ENCODE data around the gene RALGAPA2.

Gene RALGAPA2

DNA sequence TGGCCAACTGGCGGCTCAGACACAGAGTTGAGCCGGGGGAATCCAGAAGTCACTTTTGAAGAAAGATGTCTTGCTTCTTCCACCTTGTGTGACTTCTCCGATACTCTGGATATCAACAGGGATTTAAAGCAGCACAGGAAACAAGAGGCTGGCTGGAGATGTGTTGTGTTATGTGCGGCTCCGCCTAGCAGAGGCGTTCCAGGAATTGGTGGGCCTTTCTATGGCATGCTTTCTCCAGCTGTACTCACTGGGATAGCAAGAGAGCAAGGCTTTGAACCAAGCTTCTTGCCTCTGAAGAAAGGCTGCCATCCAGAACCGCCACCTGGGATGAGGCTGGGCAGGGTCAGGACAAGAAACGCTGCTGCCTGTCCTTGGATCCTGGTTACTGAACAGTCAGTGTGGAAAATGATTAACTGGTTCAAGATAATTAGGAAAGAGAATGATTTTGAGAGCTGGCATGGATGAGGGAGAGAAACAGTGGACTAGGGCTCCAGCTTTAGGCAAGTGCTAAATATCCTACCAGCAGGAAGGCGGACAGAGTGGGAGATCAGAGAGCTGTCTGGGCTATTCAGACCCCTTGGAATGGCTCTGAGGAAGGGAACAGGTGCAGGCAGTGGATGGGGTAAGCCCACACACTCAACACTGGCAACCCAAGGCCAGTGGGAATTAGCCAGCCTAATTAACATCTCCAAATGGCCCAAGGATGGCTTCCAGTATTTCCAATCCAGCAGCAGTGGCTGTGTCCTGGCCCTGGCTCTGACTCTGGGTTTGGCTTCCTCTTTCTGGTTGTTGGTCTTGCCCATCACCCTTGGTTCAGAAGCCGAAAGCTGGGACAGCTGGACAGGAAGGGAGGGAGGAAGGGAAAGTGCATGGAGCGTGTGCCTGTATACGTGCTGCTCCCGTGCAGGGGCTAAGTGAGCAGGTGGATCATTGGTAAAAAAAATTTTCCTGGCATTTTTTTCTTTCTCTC lies 312.6 kb downstream of the RALGAPA2 start:
- Histone ChIP-seq H4K20me1 (no peaks in the 10 kb centered on the region; the same call in 1 of the 2 replicates), H3K27me3 (no peaks in the 10 kb centered on the region), H3K4me1 (no peaks in the 10 kb centered on the region), H3K4me3 (no peak overlapping the region), H3K27ac (no peak overlapping the region), H3K4me2 (no peak overlapping the region), H3K9ac (no peak overlapping the region), H3K9me3 (no peaks in the 10 kb centered on the region), H3K36me3 (peaks cover 15% of the 10 kb centered on the region; the same call in 1 of the 2 replicates)
- no peak for TF ChIP-seq Cebpa-rat (IDR thresholded peaks at IDR 0.05)

DNA sequence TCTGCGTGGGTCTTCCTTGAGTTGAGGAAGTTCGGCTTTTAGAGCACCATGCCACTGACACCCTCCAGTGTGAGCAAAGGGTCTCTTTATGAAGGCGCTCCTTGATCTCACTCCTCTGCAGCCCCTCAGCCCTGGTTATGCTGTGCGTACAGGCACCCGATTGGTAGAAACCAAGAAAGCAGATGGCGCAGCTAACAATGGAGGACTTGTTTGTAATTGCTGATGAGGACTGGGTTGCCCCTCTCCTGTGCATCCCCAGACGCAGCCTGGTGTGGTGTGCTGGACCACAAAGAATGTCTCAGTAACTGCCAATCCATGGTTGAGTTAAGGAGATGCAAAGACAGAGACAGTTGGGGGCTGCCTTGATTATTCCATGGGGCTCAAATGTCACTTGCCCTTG lies 314.3 kb downstream of the RALGAPA2 start:
- Histone ChIP-seq H3K36me3 (peaks cover 18% of the 10 kb centered on the region; the same call in 1 of the 2 replicates), H4K20me1 (no peaks in the 10 kb centered on the region; the same call in 1 of the 2 replicates), H3K27me3 (no peaks in the 10 kb centered on the region), H3K9me3 (no peaks in the 10 kb centered on the region), H3K9ac (no peak overlapping the region), H3K27ac (no peak overlapping the region), H3K4me3 (no peak overlapping the region), H3K4me1 (no peaks in the 10 kb centered on the region), H3K4me2 (no peak overlapping the region)
- no peak for TF ChIP-seq Cebpa-rat (IDR thresholded peaks at IDR 0.05)

DNA sequence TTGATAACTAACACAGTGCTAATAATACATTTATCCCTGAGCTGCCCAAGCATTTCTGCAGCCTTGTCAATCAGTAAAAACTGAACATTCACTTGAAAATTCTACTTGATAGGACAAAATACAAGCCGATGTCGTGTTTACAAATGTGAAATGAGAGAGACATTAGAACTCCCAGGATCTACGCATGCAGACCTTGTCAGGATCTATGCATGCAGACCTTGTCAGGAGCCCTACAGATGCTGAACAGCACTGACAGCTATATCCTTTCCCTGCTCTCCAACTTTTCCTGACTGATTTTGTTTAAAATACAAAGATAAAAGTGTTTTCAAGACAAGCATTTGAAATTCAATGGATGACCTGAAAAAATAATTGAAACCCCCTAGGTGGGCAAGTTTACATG lies 315.6 kb downstream of the RALGAPA2 start:
- peaks cover 31% of the 10 kb centered on the region; the same call in 1 of the 2 replicates for H3K36me3 ChIP-seq
- no peak overlapping the region for H3K4me3 ChIP-seq
- no peaks in the 10 kb centered on the region for H3K9me3 ChIP-seq
- no peaks in the 10 kb centered on the region for H3K27me3 ChIP-seq
- no peak for TF ChIP-seq Cebpa-rat (IDR thresholded peaks at IDR 0.05)
- no peak overlapping the region for H3K4me2 ChIP-seq
- H4K20me1 ChIP-seq = no peaks in the 10 kb centered on the region; the same call in 1 of the 2 replicates
- no peak overlapping the region for H3K27ac ChIP-seq
- no peak overlapping the region for H3K9ac ChIP-seq
- no peaks in the 10 kb centered on the region for H3K4me1 ChIP-seq

DNA sequence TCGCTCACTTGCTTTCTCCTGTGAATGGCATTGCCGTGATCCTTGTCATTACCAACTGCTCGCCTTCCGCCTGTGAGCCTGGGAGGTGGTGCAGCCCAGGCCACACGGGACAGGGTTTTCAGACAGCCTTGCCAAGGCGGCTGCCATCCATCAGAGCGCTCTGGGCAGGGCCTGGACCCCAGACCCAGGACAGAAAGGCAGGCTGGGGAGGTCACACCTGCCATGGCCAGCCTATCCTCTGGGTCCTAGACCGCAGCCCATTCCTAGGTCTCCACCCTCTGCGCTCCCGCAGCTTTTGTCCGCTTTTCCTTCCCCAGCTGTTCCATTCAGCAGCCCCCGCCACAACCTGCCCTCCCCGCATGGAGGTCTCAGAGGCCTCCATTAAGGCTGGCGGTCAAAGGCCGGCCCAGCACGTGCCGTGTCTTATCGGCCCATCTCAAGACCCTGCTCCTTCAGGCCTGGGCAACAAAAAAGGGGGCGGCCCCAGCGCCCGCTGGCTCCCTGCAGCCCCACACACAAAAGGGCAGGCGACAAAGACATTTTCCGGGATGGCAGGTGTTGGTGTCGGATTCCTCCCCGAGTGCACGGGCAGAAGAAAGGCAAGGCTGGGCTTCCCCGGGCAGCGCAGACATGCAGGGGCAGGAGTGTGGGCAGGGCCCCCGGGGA lies 316.4 kb downstream of the RALGAPA2 start:
- TF ChIP-seq Cebpa-rat (IDR thresholded peaks at IDR 0.05) = no peak
- no peak overlapping the region for H3K4me2 ChIP-seq
- no peaks in the 10 kb centered on the region for H3K4me1 ChIP-seq
- no peaks in the 10 kb centered on the region for H3K9me3 ChIP-seq
- H3K27me3 ChIP-seq = no peaks in the 10 kb centered on the region
- H3K27ac ChIP-seq = no peak overlapping the region
- H3K4me3 ChIP-seq = no peak overlapping the region
- H3K36me3 ChIP-seq = peaks cover 38% of the 10 kb centered on the region; the same call in 1 of the 2 replicates
- no peak overlapping the region for H3K9ac ChIP-seq
- no peaks in the 10 kb centered on the region; the same call in 1 of the 2 replicates for H4K20me1 ChIP-seq

DNA sequence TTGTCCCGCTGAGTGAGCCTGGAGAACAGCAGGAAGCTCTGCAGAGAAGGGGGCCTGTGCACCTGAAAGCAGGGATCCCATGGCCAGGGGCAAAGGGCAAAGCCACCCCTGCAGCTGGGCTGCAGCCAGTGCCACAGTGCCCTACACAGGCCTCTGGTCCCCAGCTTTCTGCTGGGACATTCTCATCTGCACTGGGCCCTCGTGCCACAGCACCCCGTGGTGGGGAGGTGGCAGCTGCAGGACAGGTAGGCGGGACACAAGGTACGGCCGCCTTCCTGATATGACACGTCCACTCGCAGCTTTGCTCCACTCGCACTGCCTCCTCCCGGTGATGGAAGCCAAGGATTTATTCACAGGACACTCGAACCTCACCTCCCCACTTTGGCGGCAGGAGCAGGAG lies 317.4 kb downstream of the RALGAPA2 start:
- no peaks in the 10 kb centered on the region for H3K27me3 ChIP-seq
- no peak overlapping the region for H3K9ac ChIP-seq
- no peaks in the 10 kb centered on the region for H3K9me3 ChIP-seq
- no peaks in the 10 kb centered on the region for H3K4me1 ChIP-seq
- TF ChIP-seq Cebpa-rat (IDR thresholded peaks at IDR 0.05) = no peak
- H3K27ac ChIP-seq = no peak overlapping the region
- no peaks in the 10 kb centered on the region for H4K20me1 ChIP-seq
- H3K4me3 ChIP-seq = no peak overlapping the region
- H3K36me3 ChIP-seq = peaks cover 42% of the 10 kb centered on the region; the same call in 1 of the 2 replicates
- H3K4me2 ChIP-seq = no peak overlapping the region

DNA sequence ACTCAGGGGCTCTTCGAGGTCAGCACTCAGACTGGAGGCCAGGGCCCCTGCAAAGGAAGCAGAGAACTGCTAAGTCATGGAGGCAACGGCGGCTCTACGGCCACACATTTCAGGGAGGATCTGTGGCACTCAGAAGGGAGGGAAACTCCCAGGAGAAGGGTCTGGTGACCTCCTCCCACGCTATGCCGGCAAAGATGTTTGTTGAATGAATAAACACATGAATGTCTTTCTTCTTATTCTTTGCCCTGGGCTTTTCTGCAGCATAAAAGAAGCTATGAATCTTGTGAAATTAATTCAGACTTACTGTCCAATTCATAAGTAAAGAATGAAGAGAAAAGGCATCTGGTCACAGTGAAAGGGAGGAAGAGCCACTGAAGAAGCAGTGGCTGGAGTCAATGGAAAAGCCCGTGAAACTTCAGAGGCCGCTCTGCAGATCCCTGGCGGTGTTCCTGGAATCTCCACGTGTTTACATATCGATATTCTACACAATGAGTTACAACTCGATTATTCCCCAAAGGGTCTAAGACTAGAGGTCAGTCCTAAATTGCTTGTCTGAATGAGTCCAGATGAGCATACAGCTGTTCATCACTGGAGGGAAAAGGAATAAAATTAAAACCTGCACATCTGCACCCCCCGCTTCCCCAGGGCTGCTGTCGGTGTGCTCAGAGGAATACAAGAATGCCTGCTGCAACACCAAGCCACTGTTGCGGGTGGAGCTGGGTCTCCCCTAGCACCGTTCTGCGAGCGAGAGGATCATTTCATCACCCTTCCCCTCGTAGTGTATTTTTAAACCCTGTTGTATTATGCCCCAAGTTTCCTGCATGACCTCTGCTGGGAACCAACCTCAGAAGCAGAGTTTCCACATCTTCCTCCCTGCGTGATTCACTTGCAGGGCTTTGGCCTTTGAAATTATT lies 319.0 kb downstream of the RALGAPA2 start:
- TF ChIP-seq Cebpa-rat (IDR thresholded peaks at IDR 0.05) = no peak
- no peak overlapping the region for H3K9ac ChIP-seq
- H3K36me3 ChIP-seq = peaks cover 43% of the 10 kb centered on the region; the same call in 1 of the 2 replicates
- no peak overlapping the region for H3K4me3 ChIP-seq
- no peaks in the 10 kb centered on the region for H3K9me3 ChIP-seq
- no peaks in the 10 kb centered on the region for H4K20me1 ChIP-seq
- no peak overlapping the region for H3K27ac ChIP-seq
- H3K4me1 ChIP-seq = no peaks in the 10 kb centered on the region
- no peak overlapping the region for H3K4me2 ChIP-seq
- H3K27me3 ChIP-seq = no peaks in the 10 kb centered on the region

DNA sequence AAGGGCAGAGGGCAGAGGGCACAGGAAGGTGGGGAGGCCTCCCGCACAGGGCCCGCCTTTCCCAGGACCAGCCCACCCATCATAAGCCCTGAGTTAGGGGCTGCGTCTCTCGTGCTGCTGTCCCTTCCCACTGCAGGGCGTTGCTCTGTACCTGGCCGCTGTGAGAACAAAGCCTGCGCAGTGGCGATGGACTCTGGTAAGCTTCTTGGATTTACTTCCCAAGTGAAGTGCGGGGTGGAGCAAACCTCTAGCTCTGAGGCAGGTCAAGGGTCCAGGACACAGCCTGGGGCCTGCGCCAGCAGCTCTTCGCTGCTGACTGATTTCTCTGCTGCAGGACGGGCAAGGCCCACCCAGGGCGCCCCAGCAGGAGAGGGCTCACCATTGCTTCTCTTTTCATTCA lies 320.7 kb downstream of the RALGAPA2 start:
- Histone ChIP-seq H3K9me3 (no peaks in the 10 kb centered on the region), H4K20me1 (no peaks in the 10 kb centered on the region), H3K4me2 (no peak overlapping the region), H3K27me3 (no peaks in the 10 kb centered on the region), H3K4me1 (peaks cover 10% of the 10 kb centered on the region), H3K4me3 (no peak overlapping the region), H3K36me3 (peaks cover 36% of the 10 kb centered on the region; the same call in 1 of the 2 replicates), H3K9ac (no peak overlapping the region), H3K27ac (no peak overlapping the region)
- no peak for TF ChIP-seq Cebpa-rat (IDR thresholded peaks at IDR 0.05)

DNA sequence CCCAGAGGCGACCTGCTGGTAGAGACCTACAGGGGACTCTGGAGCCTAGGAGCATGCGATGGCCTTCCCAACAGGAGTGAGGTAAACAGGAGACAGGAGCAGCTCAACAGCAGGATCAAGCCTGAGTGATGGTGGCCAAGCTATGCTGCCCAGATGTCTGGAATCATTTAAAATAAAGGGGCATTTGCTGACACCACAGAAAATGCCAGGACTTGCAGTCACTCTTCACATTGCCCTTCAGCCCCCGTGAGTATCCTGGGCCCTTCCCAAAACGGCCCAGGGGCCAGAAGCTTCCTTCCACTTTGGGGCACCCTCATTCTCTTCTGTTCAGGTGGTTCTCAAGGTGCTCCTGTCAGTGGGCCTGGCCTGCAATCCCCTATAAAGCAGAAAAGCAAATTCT lies 321.3 kb downstream of the RALGAPA2 start:
- Histone ChIP-seq H3K9ac (no peak overlapping the region), H3K27me3 (no peaks in the 10 kb centered on the region), H3K4me3 (no peak overlapping the region), H3K4me1 (peaks cover 10% of the 10 kb centered on the region), H3K36me3 (peaks cover 33% of the 10 kb centered on the region; the same call in 1 of the 2 replicates), H3K27ac (no peak overlapping the region), H3K9me3 (no peaks in the 10 kb centered on the region), H4K20me1 (no peaks in the 10 kb centered on the region), H3K4me2 (no peak overlapping the region)
- no peak for TF ChIP-seq Cebpa-rat (IDR thresholded peaks at IDR 0.05)

DNA sequence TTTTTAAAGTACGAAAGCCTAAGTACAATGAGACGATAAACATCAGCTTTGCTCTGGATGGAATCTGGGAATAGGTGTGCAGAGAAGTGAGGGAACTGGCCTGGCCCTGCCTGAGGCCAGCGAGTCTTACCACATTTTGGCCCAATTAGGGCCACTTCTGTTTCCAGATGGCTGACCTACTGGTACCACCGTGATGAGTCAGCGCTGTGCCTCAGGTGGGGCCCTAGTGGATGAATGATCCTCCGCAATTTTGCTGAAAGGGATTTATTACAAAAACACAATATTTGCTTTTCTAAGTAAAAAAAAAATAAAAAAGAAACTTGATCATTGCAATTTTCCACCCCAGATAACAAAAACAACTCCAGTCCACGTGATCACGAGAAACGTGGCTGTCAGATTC lies 322.1 kb downstream of the RALGAPA2 start:
- peaks cover 10% of the 10 kb centered on the region for H3K4me1 ChIP-seq
- H4K20me1 ChIP-seq = no peaks in the 10 kb centered on the region
- no peak overlapping the region for H3K4me2 ChIP-seq
- H3K9ac ChIP-seq = no peak overlapping the region
- peaks cover 29% of the 10 kb centered on the region; the same call in 1 of the 2 replicates for H3K36me3 ChIP-seq
- no peak for TF ChIP-seq Cebpa-rat (IDR thresholded peaks at IDR 0.05)
- no peak overlapping the region for H3K4me3 ChIP-seq
- H3K9me3 ChIP-seq = no peaks in the 10 kb centered on the region
- H3K27ac ChIP-seq = no peak overlapping the region
- H3K27me3 ChIP-seq = no peaks in the 10 kb centered on the region
